ENCODE data around the gene TRIM7.
"Not testable (repeated sequence)": the region's sequence is repeated elsewhere in the genome, so short reads cannot be mapped to it uniquely, and the experiment has no call there.

The TRIM7 gene

DNA sequence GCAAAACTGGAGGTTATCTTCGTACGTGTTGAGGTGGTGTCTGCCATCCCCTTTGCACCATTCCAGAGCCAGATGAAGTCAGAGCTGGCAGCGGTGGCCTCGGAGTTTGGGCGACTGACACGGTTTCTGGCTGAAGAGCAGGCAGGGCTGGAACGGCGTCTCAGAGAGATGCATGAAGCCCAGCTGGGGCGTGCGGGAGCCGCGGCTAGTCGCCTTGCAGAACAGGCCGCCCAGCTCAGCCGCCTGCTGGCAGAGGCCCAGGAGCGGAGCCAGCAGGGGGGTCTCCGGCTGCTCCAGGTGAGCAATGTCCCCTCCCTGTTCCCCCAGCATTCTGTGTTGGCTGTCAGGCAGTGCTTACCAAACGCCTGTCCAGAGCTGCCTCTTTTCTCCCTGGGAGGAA lies 27.6 kb upstream of the TRIM7 start:
- DNase-seq = no peak

DNA sequence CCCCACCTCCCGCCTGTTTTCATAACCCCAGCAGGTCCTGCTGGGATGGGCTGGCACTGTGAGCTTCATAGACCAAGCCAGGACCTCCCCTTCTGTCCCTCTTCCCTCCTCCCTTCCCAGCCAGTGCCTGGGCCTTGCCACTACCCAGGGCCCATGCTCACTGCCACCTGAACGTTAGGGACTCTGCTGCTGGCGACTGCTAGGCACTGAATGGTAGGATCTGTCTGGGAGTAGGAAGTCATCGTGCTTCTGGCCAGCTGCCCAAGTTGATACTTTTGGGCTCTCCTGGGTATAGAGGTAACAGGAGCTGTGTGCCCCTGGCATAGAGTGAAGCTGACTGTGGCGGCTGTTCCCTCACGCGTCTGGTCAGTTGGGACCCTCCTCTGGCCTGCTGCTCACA lies 26.4 kb upstream of the TRIM7 start:
- no peak for DNase-seq

DNA sequence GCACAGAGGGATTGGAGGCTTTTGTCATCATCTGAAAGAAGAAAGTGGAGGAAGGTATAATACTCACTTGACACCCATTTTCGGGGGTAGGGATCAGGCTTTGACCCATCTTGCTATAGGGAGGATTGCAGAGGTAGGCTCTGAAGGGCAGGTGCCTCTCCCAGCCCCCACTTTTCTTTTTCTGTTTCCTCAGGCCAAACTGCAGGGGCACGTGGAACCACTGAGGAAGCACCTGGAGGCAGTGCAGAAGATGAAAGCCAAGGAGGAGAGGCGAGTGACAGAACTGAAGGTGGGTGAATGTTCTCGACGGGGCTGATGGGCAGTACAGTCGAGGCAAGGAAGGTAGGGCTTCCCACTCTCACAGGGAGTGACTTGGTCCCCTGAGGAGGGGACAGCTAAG lies 25.6 kb upstream of the TRIM7 start:
- DNase-seq = no peak

DNA sequence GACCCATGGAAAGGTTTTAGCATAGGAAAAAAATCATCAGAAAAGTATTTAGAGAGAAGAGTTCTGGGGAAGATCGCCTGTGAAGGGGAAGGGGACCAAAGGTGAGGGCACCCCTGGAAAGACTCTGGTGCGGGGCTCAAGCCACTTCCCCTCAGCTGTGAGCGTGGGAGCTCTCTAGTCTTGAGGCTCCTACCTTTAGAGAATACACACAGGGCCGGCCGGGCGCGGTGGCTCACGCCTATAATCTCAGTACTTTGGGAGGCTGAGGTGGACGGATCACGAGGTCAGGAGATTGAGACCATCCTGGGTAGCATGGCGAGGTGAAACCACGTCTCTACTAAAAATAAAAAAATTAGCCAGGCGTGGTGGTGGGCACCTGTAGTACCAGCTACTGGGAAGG lies 25.0 kb upstream of the TRIM7 start:
- DNase-seq = no peak

DNA sequence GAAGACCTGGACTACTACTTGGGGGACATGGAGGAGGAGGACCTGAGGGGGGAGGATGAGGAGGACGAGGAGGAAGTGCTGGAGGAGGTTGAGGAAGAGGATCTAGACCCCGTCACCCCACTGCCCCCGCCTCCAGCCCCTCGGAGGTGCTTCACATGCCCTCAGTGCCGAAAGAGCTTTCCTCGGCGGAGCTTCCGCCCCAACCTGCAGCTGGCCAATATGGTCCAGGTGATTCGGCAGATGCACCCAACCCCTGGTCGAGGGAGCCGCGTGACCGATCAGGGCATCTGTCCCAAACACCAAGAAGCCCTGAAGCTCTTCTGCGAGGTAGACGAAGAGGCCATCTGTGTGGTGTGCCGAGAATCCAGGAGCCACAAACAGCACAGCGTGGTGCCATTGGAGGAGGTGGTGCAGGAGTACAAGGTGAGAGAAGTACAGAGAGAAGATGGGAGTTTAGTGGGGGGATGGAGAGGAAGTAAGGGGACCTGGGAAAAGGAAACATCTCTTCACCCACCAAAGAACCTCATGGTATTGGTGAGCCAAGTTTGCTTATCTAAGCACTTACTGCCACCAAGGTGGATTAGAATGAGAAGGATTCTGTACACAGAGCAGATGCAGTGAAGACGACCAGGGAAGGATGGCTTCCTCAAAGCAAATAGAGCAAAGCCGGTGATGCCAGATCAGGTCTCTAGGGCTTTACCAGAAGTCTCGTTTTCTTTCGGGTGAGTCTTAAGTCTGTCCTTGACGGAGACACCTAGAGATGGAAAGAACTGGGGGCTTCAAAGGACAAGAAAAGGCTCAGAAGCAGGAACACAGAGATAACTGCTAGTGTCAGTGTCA lies 19.6 kb upstream of the TRIM7 start:
- DNase-seq = peak; percentile 60

DNA sequence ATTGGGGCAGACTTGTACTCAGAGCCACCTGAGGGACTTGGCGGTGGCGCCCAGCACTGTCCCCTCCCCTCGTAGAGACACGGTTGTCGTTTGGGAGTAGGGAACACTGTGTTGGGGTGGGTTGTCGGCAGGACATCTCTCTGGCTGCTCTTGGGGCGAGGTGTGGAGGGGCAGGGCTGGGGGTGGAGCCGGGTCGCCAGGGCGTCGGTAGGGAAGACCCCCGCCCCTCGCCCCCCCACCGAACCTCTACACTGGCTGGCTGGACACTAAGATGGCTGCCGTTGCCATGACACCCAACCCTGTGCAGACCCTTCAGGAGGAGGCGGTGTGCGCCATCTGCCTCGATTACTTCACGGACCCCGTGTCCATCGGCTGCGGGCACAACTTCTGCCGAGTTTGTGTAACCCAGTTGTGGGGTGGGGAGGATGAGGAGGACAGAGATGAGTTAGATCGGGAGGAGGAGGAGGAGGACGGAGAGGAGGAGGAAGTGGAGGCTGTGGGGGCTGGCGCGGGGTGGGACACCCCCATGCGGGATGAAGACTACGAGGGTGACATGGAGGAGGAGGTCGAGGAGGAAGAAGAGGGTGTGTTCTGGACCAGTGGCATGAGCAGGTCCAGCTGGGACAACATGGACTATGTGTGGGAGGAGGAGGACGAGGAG lies 18.9 kb upstream of the TRIM7 start:
- no peak for DNase-seq

DNA sequence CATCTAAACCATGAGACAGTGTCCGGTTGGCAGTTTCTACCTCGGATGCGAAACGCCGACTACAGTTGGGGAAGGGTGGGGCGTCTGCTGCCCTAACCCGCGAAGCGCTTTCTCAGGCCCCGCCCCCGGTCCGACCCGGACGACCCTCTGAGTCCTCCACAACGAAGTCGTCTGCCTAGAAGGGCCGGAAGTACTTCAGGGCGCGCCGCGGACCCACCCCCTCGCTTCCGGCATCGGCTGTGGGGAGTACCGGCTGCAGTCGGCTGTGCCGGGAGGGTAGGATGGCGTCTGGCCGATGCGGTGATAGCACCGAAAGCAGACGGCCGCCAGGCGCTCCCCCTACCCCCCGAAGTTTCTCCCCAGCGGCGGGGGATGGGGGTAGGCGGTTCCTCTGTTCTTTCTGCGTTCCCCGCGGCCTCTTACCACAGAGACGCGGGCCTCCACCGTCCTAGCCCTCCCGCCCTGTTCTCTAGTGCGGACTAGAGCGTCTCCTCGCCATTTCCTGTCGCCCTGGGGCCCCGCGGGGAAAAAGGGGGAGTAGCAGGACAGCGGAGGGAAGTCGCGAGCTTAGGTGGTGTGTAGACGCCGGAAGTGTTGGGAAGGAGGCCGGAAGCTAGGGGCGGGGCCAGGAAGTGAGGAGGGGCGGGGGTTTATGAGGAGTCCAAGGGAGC lies 18.2 kb upstream of the TRIM7 start, which contains the start of gene TRIM41:
Gene TRIM41, plus strand, starts transcription at position 224 of the 671 bp plus-strand sequence. CDS start 719 bp downstream, outside the sequence.
- peak; percentile 98 for DNase-seq

DNA sequence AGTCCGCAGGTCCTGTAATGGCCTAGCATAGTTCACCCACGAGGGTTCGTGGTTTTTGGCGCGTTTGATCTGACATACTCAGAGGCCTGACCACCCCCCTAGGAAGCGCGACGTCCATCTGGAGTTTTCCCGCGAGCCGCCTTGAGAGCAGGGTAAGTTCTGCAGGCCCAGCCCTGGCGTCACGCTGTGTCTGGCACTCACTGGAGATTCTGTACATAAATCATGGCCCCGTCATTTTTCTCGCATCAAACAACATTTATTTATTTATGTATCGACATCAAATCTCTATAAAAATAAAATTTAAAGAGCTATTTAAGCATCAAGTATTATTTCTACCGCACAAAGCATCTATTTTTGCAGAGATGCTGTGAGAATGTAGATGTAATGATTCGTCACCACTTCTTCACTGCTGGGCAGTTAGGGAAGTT lies 17.6 kb upstream of the TRIM7 start:
- no peak for DNase-seq

DNA sequence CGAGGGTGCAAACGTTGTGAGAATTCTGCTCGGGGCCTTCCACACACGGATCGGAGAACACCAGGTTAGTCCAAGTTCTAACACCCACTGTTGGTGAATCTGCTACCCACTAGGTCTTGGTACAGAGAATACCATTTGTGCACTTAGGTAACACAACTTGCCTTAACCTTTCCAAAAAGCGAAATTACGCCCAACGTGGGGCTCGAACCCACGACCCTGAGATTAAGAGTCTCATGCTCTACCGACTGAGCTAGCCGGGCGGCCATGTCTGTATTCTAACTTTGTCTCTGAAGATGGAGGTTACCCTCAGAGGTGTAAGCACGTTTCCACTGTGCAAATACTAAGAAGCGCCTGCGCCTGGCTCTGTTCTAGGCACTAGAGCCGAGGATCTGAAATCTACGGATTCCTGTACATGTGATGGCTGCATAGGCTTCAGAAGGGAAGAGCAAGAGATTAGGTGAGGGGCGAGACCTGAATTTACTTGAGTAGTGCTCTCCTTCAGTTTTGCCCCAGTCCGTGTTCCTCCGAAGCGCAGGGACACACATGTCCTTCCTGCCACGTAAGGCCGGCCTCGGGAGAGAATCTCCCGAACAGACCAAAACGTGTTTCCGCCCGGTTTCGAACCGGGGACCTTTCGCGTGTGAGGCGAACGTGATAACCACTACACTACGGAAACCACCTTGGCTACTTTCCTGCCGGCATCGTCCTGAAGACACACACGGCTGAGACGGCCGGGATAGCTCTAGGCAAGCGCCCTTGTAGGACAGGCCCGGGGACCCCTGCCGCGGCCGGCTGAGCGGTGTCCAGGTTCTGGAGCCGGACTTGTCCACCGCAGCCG lies 17.0 kb upstream of the TRIM7 start:
- peak; percentile 97 for DNase-seq

DNA sequence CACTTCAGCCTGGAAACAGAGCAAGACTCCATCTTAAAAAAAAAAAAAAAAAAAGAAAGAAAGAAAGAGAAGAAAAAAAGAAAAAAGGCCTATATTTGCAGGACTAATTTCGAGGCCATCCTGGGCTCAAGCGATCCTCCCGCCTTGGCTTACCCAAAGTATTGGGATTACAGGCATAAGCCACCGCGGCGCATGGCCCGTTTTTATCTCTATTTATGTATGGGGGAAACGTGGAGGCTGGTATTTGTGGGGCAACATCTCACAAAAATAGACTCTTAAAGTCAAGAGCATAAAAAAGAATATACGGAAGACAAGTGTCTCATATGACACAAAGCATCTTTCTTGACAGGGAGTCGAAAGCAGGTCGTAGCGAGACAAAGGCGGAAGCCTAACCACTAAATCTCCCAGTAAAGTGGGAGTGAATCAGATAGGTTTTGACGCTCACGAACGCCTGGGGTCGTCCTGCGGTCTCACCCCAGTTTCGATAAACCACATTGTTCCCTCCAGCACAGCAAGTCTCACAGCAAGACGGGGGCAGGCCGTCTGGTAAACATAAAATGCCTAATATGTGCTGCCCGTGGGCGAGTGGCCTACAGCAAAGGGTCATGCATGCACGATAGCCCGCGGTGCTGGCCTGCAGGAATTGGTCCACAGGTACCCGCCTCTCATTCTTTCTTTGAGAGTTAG lies 16.3 kb upstream of the TRIM7 start:
- DNase-seq = peak; percentile 79

DNA sequence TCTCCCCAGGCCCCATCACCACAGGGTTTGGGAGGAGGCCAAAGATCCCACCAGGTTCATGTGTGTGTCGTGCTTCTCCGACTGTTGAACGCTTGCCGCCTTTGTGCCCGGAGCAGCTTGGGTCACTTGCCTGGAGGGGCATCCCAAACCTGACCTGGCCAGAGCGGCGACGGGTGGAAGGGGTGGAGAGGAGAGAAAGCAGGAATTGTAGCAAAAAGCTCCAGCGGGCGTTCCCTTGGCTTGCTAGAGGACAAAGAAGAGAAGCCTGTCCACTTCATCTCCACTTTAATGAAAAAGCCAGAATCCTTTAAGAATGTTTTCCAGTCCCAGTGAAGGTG lies 15.2 kb upstream of the TRIM7 start:
- DNase-seq = no peak

DNA sequence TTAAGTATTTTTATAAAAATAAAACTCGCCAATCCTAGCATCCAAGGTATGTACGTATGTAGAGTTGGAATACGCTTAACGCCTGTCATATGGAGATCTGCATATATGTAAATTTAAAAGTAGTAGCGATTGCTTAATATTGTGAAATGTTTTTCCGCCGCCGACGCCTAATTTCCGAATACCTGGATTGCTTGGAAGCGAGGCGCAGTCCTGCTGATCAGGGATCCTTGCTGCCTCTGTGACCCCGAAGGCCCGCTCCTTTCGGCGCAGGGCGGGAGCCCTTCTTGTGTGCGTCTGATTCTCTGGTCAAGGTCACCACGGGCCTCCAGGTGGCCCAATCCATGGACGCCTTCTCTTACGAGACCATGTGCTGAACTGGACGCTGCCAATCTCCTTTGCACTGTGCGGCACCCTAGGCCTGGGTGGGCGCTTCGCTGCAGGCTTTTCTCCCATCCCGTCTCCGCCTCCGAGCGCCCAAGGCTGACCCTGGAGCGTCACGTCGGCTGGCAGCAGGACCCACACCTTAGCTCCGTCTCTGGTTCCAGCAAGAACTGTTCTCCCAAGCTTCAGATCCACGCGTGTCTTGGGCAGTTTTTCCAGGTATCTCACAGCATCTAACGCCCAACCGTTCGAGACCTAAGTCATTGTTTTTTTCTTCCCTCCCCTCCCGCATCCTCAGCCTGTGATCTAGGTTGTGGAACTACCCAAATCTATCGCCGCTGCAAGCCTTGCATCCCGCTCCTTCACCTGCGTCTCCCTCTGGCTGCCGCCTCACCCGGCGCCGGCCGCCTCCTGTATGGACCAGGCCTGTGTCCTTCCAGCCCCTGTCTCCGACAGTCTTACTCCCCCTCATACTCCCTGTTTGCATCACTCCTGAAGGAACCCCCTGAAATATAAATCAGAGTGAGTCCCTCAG lies 14.5 kb upstream of the TRIM7 start:
- no peak for DNase-seq

DNA sequence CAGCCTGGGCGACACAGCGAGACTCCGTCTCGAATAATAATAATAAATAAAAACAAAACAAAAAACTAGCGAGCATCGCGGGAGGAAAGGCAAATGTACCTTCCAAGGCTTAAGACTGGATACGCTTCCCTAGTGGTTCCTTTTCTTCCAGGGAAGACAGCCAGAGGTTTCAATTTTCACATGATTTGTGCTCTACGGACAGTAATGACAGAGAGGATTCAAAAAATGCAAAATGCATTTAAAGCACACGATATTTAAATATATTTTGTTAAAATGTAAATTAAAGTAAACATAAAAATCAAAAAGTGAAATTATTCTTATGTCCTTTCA lies 13.8 kb upstream of the TRIM7 start:
- DNase-seq = no peak

DNA sequence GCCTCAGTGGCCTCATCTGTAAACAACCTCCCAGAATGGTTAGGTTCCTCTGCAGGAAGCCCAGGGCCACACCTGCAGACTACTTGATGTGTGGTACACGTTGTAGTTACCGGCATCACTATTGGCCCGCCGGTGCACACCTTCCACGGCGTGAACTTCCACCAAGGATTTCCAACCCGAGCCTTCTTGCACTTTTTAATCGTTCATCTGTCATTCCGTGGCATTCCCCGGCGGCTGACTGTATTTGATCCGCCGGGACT lies 12.7 kb upstream of the TRIM7 start:
- DNase-seq = peak; percentile 64

DNA sequence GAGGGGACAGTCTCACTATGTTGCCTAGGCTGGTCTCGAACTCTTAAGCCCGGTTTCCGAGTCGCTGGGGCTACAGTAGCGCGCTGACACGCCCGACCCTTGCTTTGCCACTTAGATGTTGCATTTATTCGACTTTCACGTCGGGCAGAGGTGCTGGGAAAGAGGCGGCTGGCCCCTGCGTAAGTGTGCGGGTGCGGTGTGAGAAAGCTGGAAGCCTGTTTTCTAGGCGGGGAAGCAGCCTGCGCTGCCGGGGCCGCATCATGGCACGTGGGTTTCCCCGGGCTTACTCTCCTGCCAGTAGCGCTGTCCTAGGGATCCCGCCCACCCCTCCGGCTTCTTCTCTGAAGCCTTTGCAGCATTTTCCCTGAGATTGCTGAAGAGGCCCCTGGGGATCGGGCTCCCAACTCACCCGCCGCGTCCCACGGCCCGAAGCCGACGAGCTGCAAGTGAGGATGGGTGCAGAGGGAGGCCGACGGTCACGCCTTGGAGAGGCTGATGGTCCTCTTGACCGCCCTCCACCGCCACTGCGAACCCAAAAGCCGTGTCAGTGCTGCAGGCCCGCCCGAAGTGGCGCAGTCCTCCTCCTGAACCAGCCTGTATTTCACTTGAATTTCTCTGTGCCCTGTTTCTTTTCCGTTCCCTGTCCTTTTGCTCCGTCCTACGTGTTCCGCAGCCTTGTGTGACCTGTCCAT lies 12.3 kb upstream of the TRIM7 start:
- DNase-seq = peak; percentile 75

DNA sequence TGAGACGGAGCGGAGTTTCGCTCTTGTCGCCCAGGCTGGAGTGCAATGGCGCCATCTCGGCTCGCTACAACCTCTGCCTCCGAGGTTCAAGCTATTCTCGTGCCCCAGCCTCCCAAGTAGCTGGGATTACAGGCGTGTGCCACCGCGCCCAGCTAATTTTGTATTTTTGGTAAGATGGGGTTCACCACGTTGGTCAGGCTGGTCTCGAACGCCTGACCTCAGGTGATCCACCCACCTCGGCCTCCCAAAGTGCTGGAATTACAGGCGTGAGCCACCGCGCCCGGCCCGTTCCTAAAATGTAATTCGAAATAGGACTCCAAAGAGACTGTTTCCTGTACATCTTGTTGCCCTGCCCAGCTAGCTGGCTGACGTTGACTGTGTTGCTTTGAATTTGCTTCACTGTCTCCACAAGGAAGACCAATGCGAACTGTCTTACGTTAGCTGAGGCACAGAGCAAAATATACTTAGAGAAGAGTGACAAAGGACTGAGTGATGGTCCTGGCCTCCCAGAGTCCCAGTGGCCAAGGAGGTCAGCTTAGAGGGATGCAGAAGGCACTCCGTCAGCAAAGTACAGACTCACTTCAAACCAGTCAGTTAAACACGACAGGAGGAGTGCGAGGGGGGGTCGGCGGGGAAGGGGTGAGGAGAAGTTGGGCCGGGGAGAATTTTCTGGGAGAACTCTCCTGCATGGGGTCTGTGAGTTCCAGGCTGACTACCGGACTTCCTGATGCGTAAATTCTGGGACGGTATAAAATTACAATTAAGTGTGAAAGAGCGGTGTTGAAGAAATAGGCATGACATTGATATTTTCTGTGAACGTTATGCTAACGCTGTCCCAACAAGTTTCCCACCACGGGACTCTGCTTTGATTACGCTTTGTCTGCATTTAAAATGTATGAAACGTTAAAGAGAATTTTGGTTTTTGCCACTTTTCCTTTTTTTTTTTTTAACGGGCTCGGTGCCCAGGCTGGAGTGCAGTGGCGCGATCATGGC lies 11.3 kb upstream of the TRIM7 start:
- peak; percentile 50 for DNase-seq

DNA sequence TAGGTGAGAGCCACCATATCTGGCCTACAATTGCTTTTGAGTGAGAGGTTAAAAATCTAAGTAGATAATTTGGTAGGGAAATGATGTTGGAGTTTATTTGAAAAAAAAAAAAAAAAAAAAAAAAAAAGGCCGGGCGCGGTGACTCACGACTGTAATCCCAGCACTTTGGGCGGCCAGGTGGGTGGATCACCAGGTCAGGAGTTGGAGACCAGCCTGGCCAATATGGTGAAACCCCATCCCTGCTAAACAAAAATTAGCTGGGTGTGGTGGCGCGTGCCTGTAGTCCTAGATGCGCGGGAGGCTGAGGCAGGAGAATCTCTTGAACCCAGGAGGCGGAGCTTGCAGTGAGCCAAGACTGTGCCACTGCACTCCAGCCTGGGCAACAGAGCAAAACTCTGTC lies 9.3 kb upstream of the TRIM7 start:
- not testable (repeated sequence) for DNase-seq

DNA sequence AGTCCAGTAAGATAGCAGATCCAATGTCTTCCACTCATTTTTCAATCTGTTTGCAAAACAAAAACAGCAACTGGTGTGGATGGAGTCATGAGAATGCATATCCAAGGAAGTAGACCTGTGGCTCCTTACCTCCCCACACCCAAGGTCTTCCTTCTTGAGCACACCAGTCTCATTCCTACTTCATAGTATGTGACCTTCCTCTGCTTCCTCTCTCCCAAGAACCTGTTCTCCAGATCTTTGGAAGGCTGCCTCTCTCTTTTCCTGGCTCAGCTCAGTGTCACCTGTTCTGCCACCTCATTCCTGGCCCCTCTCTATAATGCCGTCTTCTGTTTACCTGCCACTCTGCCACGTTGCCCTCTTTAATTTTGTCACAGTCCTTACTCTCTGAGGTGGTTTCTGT lies 7.9 kb upstream of the TRIM7 start:
- no peak for DNase-seq

DNA sequence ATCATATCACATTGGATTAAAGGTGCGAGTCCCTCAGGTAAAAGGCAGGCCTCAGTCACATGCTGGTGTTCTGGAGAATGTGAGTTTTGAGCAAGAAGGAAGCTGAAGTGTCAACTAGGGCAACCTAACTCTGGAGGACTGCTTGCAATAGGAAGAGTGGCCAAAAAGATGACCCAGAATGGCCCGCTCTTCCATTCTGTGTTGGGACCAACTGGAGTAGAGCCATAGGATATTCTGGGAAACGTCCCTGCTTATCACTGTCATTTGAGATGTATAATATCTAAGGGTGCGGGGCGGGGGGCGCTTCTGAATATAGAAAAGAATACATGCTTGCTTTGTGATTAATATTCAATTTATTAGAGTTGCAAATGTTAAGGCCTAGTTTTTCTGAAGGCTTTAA lies 7.1 kb upstream of the TRIM7 start:
- no peak for DNase-seq

DNA sequence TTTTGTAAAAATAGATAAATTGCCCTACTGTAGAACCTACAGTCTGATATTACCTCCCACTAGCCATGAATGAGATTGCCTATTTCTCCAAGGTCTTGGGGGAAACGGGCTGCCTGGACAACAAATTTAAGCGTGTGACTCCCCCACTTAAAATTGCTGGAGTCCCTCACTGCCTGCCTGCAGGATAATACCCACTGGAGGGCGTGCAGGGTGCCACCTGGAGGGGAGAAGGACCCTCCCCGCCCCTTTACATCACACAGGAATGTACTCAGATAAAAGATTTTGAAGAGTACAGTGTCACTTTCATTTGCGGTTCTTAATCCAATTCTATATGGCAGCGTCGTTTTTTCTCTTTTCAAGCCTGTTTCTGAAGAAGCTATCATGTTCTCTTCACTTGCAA lies 6.2 kb upstream of the TRIM7 start:
- DNase-seq = no peak
